HG03565 (cell line): ENCODE results near the gene KRTAP10-7.
"Not testable (repeated sequence)": the region's sequence is repeated elsewhere in the genome, so short reads cannot be mapped to it uniquely, and the experiment has no call there.

Source experiments
- ATAC-seq: cut with Tn5 transposase; IDR thresholded peaks from one replicate; pipeline ENCODE4 v1.9.1; 2021; ENCODE audit warnings: mild to moderate bottlenecking, moderate library complexity; ENCODE audit not compliant: unreplicated experiment

KRTAP10-7 gene

GRCh38 chr21:44590311-44590721, 10.1 kb upstream of the KRTAP10-7 start:
- no peak for ATAC-seq

- ATAC-seq = not testable (repeated sequence)
Measured at GRCh38 chr21:44590897-44591800, 9.2 kb upstream of the KRTAP10-7 start.

GRCh38 chr21:44591801-44592130, 8.6 kb upstream of the KRTAP10-7 start:
- ATAC-seq = not testable (repeated sequence)

GRCh38 chr21:44592446-44593311, 7.7 kb upstream of the KRTAP10-7 start, which contains the start of gene KRTAP10-6:
KRTAP10-6 (minus strand) TSS chr21:44592505; CDS start chr21:44592484, 21 bp downstream.
- ATAC-seq = no peak

GRCh38 chr21:44593598-44594405, 6.6 kb upstream of the KRTAP10-7 start:
- ATAC-seq = no peak

GRCh38 chr21:44594406-44594916, 5.9 kb upstream of the KRTAP10-7 start:
- ATAC-seq = no peak

GRCh38 chr21:44595524-44595923, 4.9 kb upstream of the KRTAP10-7 start:
- no peak for ATAC-seq

GRCh38 chr21:44596068-44596725, 4.2 kb upstream of the KRTAP10-7 start:
- ATAC-seq = no peak

GRCh38 chr21:44598061-44598460, 2.3 kb upstream of the KRTAP10-7 start:
- ATAC-seq = no peak

GRCh38 chr21:44599264-44600029, 950 bp upstream of the KRTAP10-7 start:
- ATAC-seq = no peak

- not testable (repeated sequence) for ATAC-seq
Measured at GRCh38 chr21:44601091-44601490, 694 bp downstream of the KRTAP10-7 start.

- ATAC-seq = no peak
Measured at GRCh38 chr21:44601596-44602462, 1.4 kb downstream of the KRTAP10-7 start.

GRCh38 chr21:44602463-44602850, 2.1 kb downstream of the KRTAP10-7 start:
- no peak for ATAC-seq

- no peak for ATAC-seq
Measured at GRCh38 chr21:44603109-44603875, 2.9 kb downstream of the KRTAP10-7 start.

GRCh38 chr21:44603911-44604310, 3.5 kb downstream of the KRTAP10-7 start:
- no peak for ATAC-seq

GRCh38 chr21:44606495-44606894, 6.1 kb downstream of the KRTAP10-7 start:
- ATAC-seq = no peak

- ATAC-seq = no peak
Measured at GRCh38 chr21:44609193-44609592, 8.8 kb downstream of the KRTAP10-7 start.
